ENCODE data around the gene RIBC2.

RIBC2 gene

DNA sequence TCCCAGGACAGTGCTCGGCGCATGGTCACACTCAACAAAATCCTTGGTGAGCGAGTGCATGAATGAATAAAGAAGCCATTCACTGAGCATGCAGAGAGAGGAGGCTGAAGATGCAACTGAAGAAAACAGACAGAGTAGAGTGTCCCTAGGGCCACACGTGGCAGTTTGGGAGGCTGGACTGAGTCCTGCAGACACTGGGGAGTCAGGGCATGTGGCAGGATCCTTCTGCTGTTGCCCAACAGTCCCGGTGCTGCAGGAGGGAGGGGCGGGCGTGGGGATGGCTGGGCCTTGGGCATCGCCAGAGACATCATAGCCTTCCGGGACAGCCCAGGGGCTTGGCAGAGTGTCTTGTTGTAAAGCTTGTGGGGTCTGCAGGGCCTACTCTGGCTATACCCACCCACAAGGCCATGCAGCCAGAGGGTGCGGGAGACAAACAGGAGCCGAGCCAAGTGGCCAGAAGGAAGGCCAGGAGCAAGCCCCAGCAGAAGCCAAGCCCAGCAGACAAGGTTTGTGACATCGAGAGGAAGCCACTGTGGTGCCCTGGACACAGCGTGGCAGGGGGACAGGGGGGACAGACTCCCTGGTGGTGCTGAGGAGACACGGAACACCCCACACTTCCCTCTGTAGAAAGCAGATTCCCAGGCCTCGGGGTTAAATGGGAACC lies 62.5 kb downstream of the RIBC2 start:
- no peak for DNase-seq

DNA sequence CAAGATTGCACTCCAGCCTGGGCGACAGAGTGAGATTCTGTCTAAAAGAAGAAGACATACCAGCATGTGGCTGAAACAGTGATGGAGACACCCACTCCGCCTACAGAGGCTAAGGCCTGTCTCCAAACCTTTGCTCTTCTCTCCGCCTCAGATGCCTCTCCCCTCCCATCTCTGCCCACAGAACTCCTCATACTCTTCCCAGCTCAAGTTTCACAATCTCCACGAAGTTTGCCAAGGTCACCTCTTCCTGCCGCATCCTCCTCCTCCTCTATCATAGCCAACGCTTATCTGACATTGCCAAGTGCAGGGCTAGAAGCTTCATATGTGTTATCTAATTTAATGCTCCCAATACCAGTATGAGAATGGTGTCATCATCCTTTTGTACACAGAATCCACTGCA lies 63.3 kb downstream of the RIBC2 start:
- DNase-seq = no peak

DNA sequence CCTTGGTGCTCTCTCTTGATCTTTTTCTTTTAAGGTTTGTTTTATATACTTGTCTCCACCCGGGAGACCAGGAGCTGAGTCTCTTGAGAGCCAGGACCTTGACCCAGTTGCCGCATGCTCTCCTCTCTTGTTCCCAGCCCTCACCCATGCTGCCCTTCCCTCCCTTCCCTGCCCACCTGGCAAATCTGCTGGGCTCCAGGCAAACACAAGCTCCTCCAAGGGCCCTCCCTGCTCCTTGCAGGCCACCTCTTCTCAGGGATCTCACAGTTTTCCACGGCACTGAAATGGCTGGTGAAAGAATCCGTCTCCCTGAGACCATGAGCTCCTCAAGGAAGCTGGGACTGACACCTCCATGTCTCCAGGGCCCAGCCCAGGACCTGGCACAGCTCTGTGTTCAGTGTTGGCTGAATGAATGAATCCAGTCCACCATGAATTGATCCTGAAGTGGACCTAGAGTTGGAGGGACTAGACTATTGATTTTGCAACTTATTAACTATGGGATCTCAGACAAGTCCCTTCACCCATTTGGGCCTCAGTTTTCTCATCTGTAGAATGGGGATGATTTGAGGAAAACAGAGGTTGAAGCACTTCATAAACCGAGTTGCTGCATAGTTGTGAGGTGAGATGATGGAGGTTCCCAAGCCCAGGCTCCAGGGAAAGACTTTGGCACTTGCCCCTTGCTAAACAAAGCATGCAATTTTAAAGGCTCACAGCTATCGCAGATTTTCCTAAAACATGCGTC lies 64.0 kb downstream of the RIBC2 start:
- DNase-seq = no peak

DNA sequence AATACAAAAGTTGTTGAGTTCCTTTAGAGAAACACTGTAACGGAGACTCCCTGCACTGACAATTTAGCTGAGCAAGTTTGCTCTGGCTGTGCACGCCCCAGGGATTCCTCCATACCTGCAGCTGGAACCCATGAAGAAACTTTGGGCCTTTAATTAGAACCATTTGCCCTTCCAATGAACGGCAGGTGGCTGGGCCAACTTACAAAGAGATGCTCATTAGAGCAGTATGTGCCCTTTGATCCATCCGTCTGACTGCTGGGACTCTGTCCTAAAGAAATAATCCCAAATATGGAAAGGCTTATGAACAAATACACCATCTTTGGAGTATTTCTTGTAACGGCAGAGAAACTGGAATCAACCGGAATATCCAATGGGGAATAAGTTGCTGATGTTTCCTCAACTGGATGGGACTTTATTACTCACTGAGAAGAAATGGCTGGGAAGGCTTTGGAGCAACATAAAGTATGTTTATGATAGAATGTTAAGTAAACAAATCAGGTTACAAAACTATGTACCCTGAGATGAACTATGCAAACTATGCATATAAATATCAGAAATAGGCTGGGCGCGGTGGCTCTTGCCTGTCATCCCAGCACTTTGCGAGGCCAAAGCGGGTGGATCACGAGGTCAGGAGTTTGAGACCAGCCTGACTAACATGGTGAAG lies 64.7 kb downstream of the RIBC2 start:
- DNase-seq = no peak

DNA sequence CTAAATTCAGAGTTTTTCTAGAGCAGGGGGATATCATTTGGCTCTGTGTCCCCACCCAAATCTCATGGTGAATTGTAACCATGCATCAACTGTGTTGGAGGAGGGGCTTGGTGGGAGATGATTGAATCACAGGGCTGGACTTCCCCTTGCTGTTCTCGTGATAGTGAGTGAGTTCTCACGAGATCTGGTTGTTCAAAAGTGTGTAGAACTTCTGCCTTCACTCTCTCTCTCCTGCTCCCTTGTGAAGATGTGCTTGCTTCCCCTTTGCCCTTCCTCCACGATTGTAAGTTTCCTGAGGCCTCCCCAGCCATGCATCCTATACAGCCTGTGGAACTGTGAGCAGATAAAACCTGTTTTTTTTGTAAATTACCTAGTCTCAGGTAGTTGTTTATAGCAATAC lies 67.2 kb downstream of the RIBC2 start:
- no peak for DNase-seq

DNA sequence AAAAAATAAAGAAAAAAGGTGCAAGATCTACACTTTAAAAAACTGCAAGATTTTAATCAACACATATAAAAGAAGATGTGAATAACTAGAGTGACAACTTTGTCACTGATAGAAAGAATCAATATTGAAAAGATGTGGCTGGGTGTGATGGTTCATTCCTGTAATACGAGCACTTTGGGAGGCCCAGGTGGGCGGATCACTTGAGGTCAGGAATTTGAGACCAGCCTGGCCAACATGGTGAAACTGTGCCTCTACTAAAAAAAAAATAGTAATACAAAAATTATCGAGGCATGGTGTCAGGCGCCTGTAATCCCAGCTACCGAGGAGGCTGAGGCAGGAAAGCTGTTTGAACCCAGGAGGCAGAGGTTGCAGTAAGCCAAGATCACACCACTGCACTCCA lies 68.2 kb downstream of the RIBC2 start:
- DNase-seq = no peak

Data from GF-D8 (cell line).